B cell (primary cell): Measurements from ENCODE around the gene YTHDC1. TPM values are rescaled to one million over a fixed set of nuclear protein-coding genes. Genes with fewer than 3 reads are reported as not detected.

Experiments used
- ATAC-seq: fragments of 200-7000 bp; cut with Tn5 transposase; one replicate; pipeline ENCODE4 v1.10.0; 2021; ENCODE audit warnings: low read depth, mild to moderate bottlenecking, moderate number of reproducible peaks, moderate library complexity
- CTCF ChIA-PET: fragments of 350-600 bp; sonication (Branson Sonifier 250); formaldehyde crosslinking; loops from one replicate; lab custom pipeline; 2021; ENCODE audit warnings: antibody characterized with exemption, inconsistent platforms; lab: Charles Lee
- POLR2A ChIA-PET: fragments of 350-600 bp; sonication (Branson Sonifier 250); formaldehyde crosslinking; loops from one replicate; lab custom pipeline; 2021; ENCODE audit warnings: antibody characterized with exemption; lab: Charles Lee
- DNase-seq: peaks from one replicate; pipeline ENCODE4 v3.0.0; 2013
- H2AFZ ChIP-seq: 2 replicates; pipeline ENCODE4 v1.6.1; 2012; ENCODE audit warnings: mild to moderate bottlenecking, low read depth, low read length; ENCODE audit not compliant: insufficient read depth, poor library complexity, severe bottlenecking
- H3K27ac ChIP-seq, 2 donors: 1 replicate in 1 of 2; 2 replicates in 1 of 2; pipeline ENCODE4 v1.5.1; 2012 to 2013; ENCODE audit warnings: low read length in 2 of 2, mild to moderate bottlenecking in 2 of 2, moderate library complexity in 1 of 2
- H3K27me3 ChIP-seq, 4 experiments: fragments of 200-600 bp in 1 of 4; sonication (generic) in 1 of 4; replicated peaks in 1 of 4; 1 replicate in 2 of 4; 2 replicates in 2 of 4; pipeline versions ENCODE4 v1.6.1 to v1.7.0; 2013 to 2016; ENCODE audit warnings: low read length in 3 of 4, mild to moderate bottlenecking in 2 of 4, mixed read lengths in 1 of 4, moderate library complexity in 1 of 4; ENCODE audit not compliant: insufficient read depth in 4 of 4, control insufficient read depth in 3 of 4; ENCODE audit errors: control extremely low read depth in 1 of 4
- H3K36me3 ChIP-seq, 2 experiments: replicated peaks in 1 of 2; 1 replicate in 1 of 2; 2 replicates in 1 of 2; pipeline versions ENCODE4 v1.6.1 to v1.7.1; 2013; ENCODE audit warnings: low read length in 1 of 2; ENCODE audit not compliant: insufficient read depth in 2 of 2, control insufficient read depth in 1 of 2; ENCODE audit errors: control extremely low read depth in 1 of 2, extremely low read depth in 1 of 2
- H3K4me1 ChIP-seq, 2 donors: fragments of 200-600 bp in 1 of 2; sonication (generic) in 1 of 2; 1 replicate in 1 of 2; 2 replicates in 1 of 2; pipeline versions ENCODE4 v1.5.1 to v1.6.1; 2013 to 2017; ENCODE audit warnings: low read length in 2 of 2; ENCODE audit not compliant: control insufficient read depth in 2 of 2, insufficient read depth in 2 of 2
- H3K4me2 ChIP-seq: replicated peaks from 2 replicates; pipeline ENCODE3; 2012; ENCODE audit warnings: mild to moderate bottlenecking, low read depth, low read length; ENCODE audit not compliant: poor library complexity, severe bottlenecking
- H3K4me3 ChIP-seq, 5 experiments: fragments of 200-600 bp in 1 of 5; sonication (generic) in 1 of 5; 1 replicate in 3 of 5; 2 replicates in 2 of 5; pipeline versions ENCODE4 v1.5.1 to v1.7.0; 2011 to 2016; ENCODE audit warnings: low read length in 4 of 5, mild to moderate bottlenecking in 4 of 5, low read depth in 2 of 5, control low read depth in 1 of 5, moderate library complexity in 1 of 5; ENCODE audit not compliant: insufficient read depth in 1 of 5; ENCODE audit errors: control extremely low read depth in 1 of 5, extremely low read depth in 1 of 5
- H3K79me2 ChIP-seq: fragments of 200-600 bp; sonication (generic); one replicate; pipeline ENCODE4 v1.6.0; 2016; ENCODE audit warnings: low read length; ENCODE audit not compliant: control insufficient read depth, insufficient read depth
- H3K9ac ChIP-seq: fragments of 200-600 bp; sonication (generic); 2 replicates; pipeline ENCODE4 v1.6.1; 2017; ENCODE audit warnings: mild to moderate bottlenecking, low read length, moderate library complexity
- H3K9me3 ChIP-seq, 3 donors: one replicate each; pipeline versions ENCODE4 v1.6.1 to v1.7.1; 2013; ENCODE audit warnings: low read length in 2 of 3; ENCODE audit not compliant: control insufficient read depth in 2 of 3, insufficient read depth in 1 of 3; ENCODE audit errors: control extremely low read depth in 1 of 3
- H4K20me1 ChIP-seq: 2 replicates; pipeline ENCODE4 v1.6.0; 2012; ENCODE audit warnings: mild to moderate bottlenecking, low read length; ENCODE audit not compliant: insufficient read depth, control insufficient read depth, poor library complexity, severe bottlenecking
- H3K27ac Mint-ChIP-seq: one replicate; pipeline ENCODE4 v1.8.0; 2021; ENCODE audit warnings: mixed read lengths
- H3K27me3 Mint-ChIP-seq: one replicate; pipeline ENCODE4 v1.8.0; 2021; ENCODE audit warnings: mixed read lengths
- H3K4me1 Mint-ChIP-seq: one replicate; pipeline ENCODE4 v1.8.0; 2021; ENCODE audit warnings: mixed read lengths
- H3K4me3 Mint-ChIP-seq: one replicate; pipeline ENCODE4 v1.8.0; 2021; ENCODE audit warnings: mixed read lengths
- H3K9me3 Mint-ChIP-seq: one replicate; pipeline ENCODE4 v1.8.0; 2022; ENCODE audit warnings: mixed read lengths; ENCODE audit not compliant: insufficient read depth
- CTCF ChIP-seq: fragments of 200-600 bp; IDR thresholded peaks from one replicate; pipeline ENCODE4 v1.8.0; 2022; ENCODE audit warnings: antibody characterized with exemption, mild to moderate bottlenecking
- EZH2 ChIP-seq: IDR thresholded peaks from 2 replicates; pipeline ENCODE4 v1.6.1; 2012; ENCODE audit warnings: borderline replicate concordance, low read depth, mild to moderate bottlenecking, moderate library complexity, low read length; ENCODE audit not compliant: insufficient read depth, poor library complexity, severe bottlenecking
- WGBS: methylation state at CpG from one replicate; pipeline ENCODE4 v1.1.5; 2013; ENCODE audit warnings: missing lambda C conversion rate; ENCODE audit not compliant: insufficient coverage; 5-methylcytosine and 5-hydroxymethylcytosine counted together
- intact Hi-C: fragments of 100-400 bp; cut with micrococcal nuclease; formaldehyde crosslinking; loops from one replicate; pipeline ENCODE4 v1.10.0; 2022
- polyA plus RNA-seq: library from polyadenylated mRNA; depleted of rRNA; stranded (reverse); fragments of >200 nt; gene quantifications from 2 replicates; pipeline ENCODE4 v1.2.3, GENCODE V29; 2012
- total RNA-seq, 2 donors: library from RNA; stranded (reverse); fragments of 120-200 nt in 1 of 2; gene quantifications; 1 replicate in 1 of 2; 2 replicates in 1 of 2; pipeline versions ENCODE4 v1.2.3 to v1.2.4, GENCODE V29; 2013 to 2022

The YTHDC1 gene
- total and polyA plus RNA-seq, 2 donors (not counting 1 experiment from before 2014, with no cell fraction given), result 26.9 to 179 TPM

- intact Hi-C loops, result no loop called here
- Mint-ChIP-seq H3K9me3 (no peaks in the 10 kb centered on the region), H3K27me3 (peaks cover 26% of the 10 kb centered on the region), H3K4me1 (no peaks in the 10 kb centered on the region), H3K4me3 (no peak overlapping the region), H3K27ac (no peak overlapping the region)
- POLR2A ChIA-PET, result no interaction called here
- H3K4me1 ChIP-seq, result no peaks in the 10 kb centered on the region
- no peak for DNase-seq
- no peaks in the 10 kb centered on the region for H3K79me2 ChIP-seq
- 83% methylated on average over 1 of the region's 4 CpGs for WGBS
- CTCF ChIA-PET, result interaction anchor here (1.2 kb wide), 2 partner anchors 17 to 88 kb away, joined by 3 read pairs; no protein-coding TSS in a partner anchor
- no peak for TF ChIP-seq CTCF
- H4K20me1 ChIP-seq, result no peaks in the 10 kb centered on the region
- H3K9ac ChIP-seq, result no peak overlapping the region
- peaks cover 0 to under 1% (median 0%) of the 10 kb centered on the region in 4 experiments for H3K27me3 ChIP-seq
- no peaks in the 10 kb centered on the region for H3K36me3 ChIP-seq
- no peak overlapping the region for H2AFZ ChIP-seq
- no peak overlapping the region for H3K4me3 ChIP-seq
- ATAC-seq, result no peak
- no peak overlapping the region for H3K27ac ChIP-seq
- H3K4me2 ChIP-seq, result no peak overlapping the region
- H3K9me3 ChIP-seq, result peaks cover 0 to 4% (median 1%) of the 10 kb centered on the region in 3 donors
These were observed 10.5 kb upstream of the YTHDC1 start for GRCh38 chr4:68360231-68360968.

DNA sequence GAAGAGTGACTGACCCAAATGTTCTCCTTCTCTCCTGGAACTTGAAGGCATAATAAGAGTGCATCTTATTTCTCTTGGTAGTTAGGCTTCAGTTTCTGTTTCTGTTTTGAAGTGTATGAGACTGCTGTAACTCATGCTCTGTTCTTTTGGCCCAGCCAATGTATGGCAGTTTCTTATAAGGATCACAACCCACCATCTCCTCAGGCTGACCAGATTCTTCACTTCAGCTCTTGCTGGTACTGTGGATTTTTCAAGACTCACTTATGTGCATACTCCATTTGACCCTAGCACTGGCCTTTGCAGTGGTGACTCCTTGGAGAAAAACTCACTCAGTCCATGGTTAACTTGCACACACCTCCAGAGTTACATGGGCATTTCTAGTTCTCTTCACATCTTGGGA lies 9.6 kb upstream of the YTHDC1 start:
- CTCF ChIA-PET, result interaction anchor here (1.2 kb wide), 1 partner anchor 87 kb away, joined by 3 read pairs; no protein-coding TSS in a partner anchor
- H3K9me3 Mint-ChIP-seq, result no peaks in the 10 kb centered on the region
- Histone ChIP-seq H3K9me3 (peaks cover 0 to 1% (median 0%) of the 10 kb centered on the region in 3 donors), H4K20me1 (no peaks in the 10 kb centered on the region), H3K4me3 (no peak overlapping the region), H3K4me2 (no peak overlapping the region), H3K4me1 (no peaks in the 10 kb centered on the region), H3K79me2 (no peaks in the 10 kb centered on the region), H3K27me3 (no peaks in the 10 kb centered on the region), H3K9ac (no peak overlapping the region), H3K36me3 (no peaks in the 10 kb centered on the region), H3K27ac (no peak overlapping the region), H2AFZ (peak overlapping the region; percentile 35)
- H3K27me3 Mint-ChIP-seq, result peaks cover 19% of the 10 kb centered on the region
- POLR2A ChIA-PET, result no interaction called here
- DNase-seq, result no peak
- TF ChIP-seq CTCF (no peak), EZH2 (no peak)
- no peak overlapping the region for H3K4me3 Mint-ChIP-seq
- intact Hi-C loops, result no loop called here
- ATAC-seq, result no peak
- no peaks in the 10 kb centered on the region for H3K4me1 Mint-ChIP-seq
- no peak overlapping the region for H3K27ac Mint-ChIP-seq
